CD14-positive monocyte (primary cell): ENCODE results near the gene DGCR2. TPM values are rescaled to one million over a fixed set of nuclear protein-coding genes. Genes with fewer than 3 reads are reported as not detected.

ENCODE experiments used
- DNase-seq, 3 donors: peaks; one replicate each; pipeline ENCODE4 v3.0.0-alpha.2; 2011 to 2022
- H2AFZ ChIP-seq: 2 replicates; pipeline ENCODE4 v1.6.0; 2012; ENCODE audit warnings: mild to moderate bottlenecking, low read depth, low read length, inconsistent platforms; ENCODE audit not compliant: insufficient read depth, poor library complexity, severe bottlenecking
- H3K27ac ChIP-seq, 2 donors: 1 replicate in 1 of 2; 2 replicates in 1 of 2; pipeline ENCODE4 v1.5.1; 2012 to 2013; ENCODE audit warnings: low read length in 2 of 2, control low read depth in 1 of 2, inconsistent platforms in 1 of 2, low read depth in 1 of 2, mild to moderate bottlenecking in 1 of 2
- H3K27me3 ChIP-seq, 2 donors: one replicate each; pipeline versions ENCODE4 v1.6.0 to v1.6.1; 2011 to 2013; ENCODE audit warnings: low read length in 2 of 2; ENCODE audit not compliant: control insufficient read depth in 2 of 2, insufficient read depth in 2 of 2
- H3K36me3 ChIP-seq, 2 donors: replicated peaks in 1 of 2; 1 replicate in 1 of 2; 2 replicates in 1 of 2; pipeline versions ENCODE4 v1.5.1 to v1.6.1; 2012 to 2013; ENCODE audit warnings: low read length in 2 of 2, control low read depth in 1 of 2, inconsistent platforms in 1 of 2, mild to moderate bottlenecking in 1 of 2; ENCODE audit not compliant: insufficient read depth in 2 of 2, control insufficient read depth in 1 of 2
- H3K4me1 ChIP-seq, 2 donors: 1 replicate in 1 of 2; 2 replicates in 1 of 2; pipeline versions ENCODE4 v1.5.1 to v1.6.1; 2012 to 2013; ENCODE audit warnings: low read length in 2 of 2, control low read depth in 1 of 2, inconsistent platforms in 1 of 2, mild to moderate bottlenecking in 1 of 2, moderate library complexity in 1 of 2; ENCODE audit not compliant: insufficient read depth in 2 of 2, control insufficient read depth in 1 of 2
- H3K4me2 ChIP-seq: replicated peaks from 2 replicates; pipeline ENCODE3; 2012; ENCODE audit warnings: low read length, moderate library complexity, mild to moderate bottlenecking; ENCODE audit not compliant: poor library complexity, severe bottlenecking; ENCODE audit errors: extremely low read depth
- H3K4me3 ChIP-seq, 3 experiments: fragments of 200-600 bp in 1 of 3; sonication (generic) in 1 of 3; replicated peaks in 1 of 3; 1 replicate in 2 of 3; 2 replicates in 1 of 3; pipeline ENCODE4 v1.5.1; 2011 to 2013; ENCODE audit warnings: low read length in 3 of 3, mild to moderate bottlenecking in 3 of 3, control low read depth in 2 of 3, low read depth in 2 of 3, inconsistent platforms in 1 of 3, moderate library complexity in 1 of 3
- H3K79me2 ChIP-seq: 2 replicates; pipeline ENCODE4 v1.6.0; 2012; ENCODE audit warnings: mild to moderate bottlenecking, control low read depth, inconsistent platforms, low read length, moderate library complexity; ENCODE audit not compliant: insufficient read depth
- H3K9ac ChIP-seq: 2 replicates; pipeline ENCODE4 v1.6.0; 2017; ENCODE audit warnings: low read length, mild to moderate bottlenecking; ENCODE audit not compliant: insufficient read depth, poor library complexity, severe bottlenecking
- H3K9me3 ChIP-seq, 2 donors: replicated peaks in 1 of 2; 1 replicate in 1 of 2; 2 replicates in 1 of 2; pipeline versions ENCODE4 v1.5.1 to v1.6.1; 2012 to 2013; ENCODE audit warnings: low read length in 2 of 2, control low read depth in 1 of 2; ENCODE audit not compliant: control insufficient read depth in 1 of 2, insufficient read depth in 1 of 2
- H4K20me1 ChIP-seq: 2 replicates; pipeline ENCODE4 v1.6.0; 2012; ENCODE audit warnings: mild to moderate bottlenecking, low read length, control low read depth, moderate library complexity; ENCODE audit not compliant: insufficient read depth
- H3K27ac Mint-ChIP-seq, 7 donors: one replicate each; pipeline ENCODE4 v1.8.0; 2020; ENCODE audit warnings: mild to moderate bottlenecking in 7 of 7, mixed read lengths in 7 of 7, moderate library complexity in 6 of 7, inconsistent platforms in 2 of 7
- H3K27me3 Mint-ChIP-seq, 3 donors: one replicate each; pipeline ENCODE4 v1.8.0; 2021 to 2022; ENCODE audit warnings: low read depth in 3 of 3, mild to moderate bottlenecking in 3 of 3, mixed read lengths in 3 of 3, moderate library complexity in 3 of 3, inconsistent platforms in 1 of 3
- H3K36me3 Mint-ChIP-seq, 2 donors: one replicate each; pipeline ENCODE4 v1.8.0; 2020; ENCODE audit warnings: mixed read lengths in 2 of 2, inconsistent platforms in 1 of 2, mild to moderate bottlenecking in 1 of 2
- H3K4me1 Mint-ChIP-seq: one replicate; pipeline ENCODE4 v1.8.0; 2020; ENCODE audit warnings: mild to moderate bottlenecking, mixed read lengths
- H3K4me3 Mint-ChIP-seq, 2 donors: one replicate each; pipeline ENCODE4 v1.8.0; 2020; ENCODE audit warnings: mild to moderate bottlenecking in 2 of 2, mixed read lengths in 2 of 2, moderate library complexity in 1 of 2
- H3K9me3 Mint-ChIP-seq, 7 donors: one replicate each; pipeline ENCODE4 v1.8.0; 2020 to 2022; ENCODE audit warnings: mixed read lengths in 7 of 7, mild to moderate bottlenecking in 6 of 7, moderate library complexity in 6 of 7, inconsistent platforms in 2 of 7
- CTCF ChIP-seq: fragments of 200-600 bp; IDR thresholded peaks from one replicate; pipeline ENCODE4 v1.8.0; 2022; ENCODE audit warnings: antibody characterized with exemption, mild to moderate bottlenecking
- WGBS: methylation state at CpG from one replicate; pipeline ENCODE4 v1.1.5; 2013; ENCODE audit warnings: missing lambda C conversion rate; ENCODE audit not compliant: insufficient coverage; 5-methylcytosine and 5-hydroxymethylcytosine counted together
- intact Hi-C, 2 donors: fragments of 100-400 bp; cut with micrococcal nuclease; formaldehyde crosslinking; loops; one replicate each; pipeline versions ENCODE4 v1.15.0 to v1.15.1; 2023
- polyA plus RNA-seq, 3 donors: library from polyadenylated mRNA; depleted of rRNA in 1 of 3; unstranded in 2 of 3; stranded (reverse) in 1 of 3; fragments of 300-500 nt in 2 of 3; fragments of >200 nt in 1 of 3; fragmentation: Illumina TruSeq in 2 of 3; gene quantifications; 1 replicate in 2 of 3; 2 replicates in 1 of 3; pipeline ENCODE4 v1.2.3, GENCODE V29; 2012 to 2021

The DGCR2 gene
- polyA plus RNA-seq, 3 donors = 28.9 to 37.0 (median 36.2) TPM

GRCh38 chr22:19111584-19111983 lies 10.6 kb downstream of the DGCR2 start:
- Histone ChIP-seq H3K36me3 (peaks cover 5 to 22% of the 10 kb centered on the region in 2 donors), H4K20me1 (peaks cover 50% of the 10 kb centered on the region), H3K27ac (peak overlapping the region; percentile 76 to 90), H3K9ac (no peak overlapping the region), H3K4me3 (peak overlapping the region in 1 of 3 experiments; percentile 69), H3K4me1 (peaks cover 79 to 82% of the 10 kb centered on the region in 2 donors), H3K4me2 (peak overlapping the region; percentile 77), H3K27me3 (no peaks in the 10 kb centered on the region), H3K9me3 (no peaks in the 10 kb centered on the region), H3K79me2 (peaks cover 95% of the 10 kb centered on the region), H2AFZ (no peak overlapping the region)
- peaks cover 22 to 30% of the 10 kb centered on the region in 2 donors for H3K36me3 Mint-ChIP-seq
- H3K4me3 Mint-ChIP-seq = peak overlapping the region in 1 of 2 donors; percentile 7
- peaks cover 0 to 4% (median 3%) of the 10 kb centered on the region in 3 donors for H3K27me3 Mint-ChIP-seq
- no peak for DNase-seq
- TF ChIP-seq CTCF = no peak
- H3K4me1 Mint-ChIP-seq = peaks cover 87% of the 10 kb centered on the region
- peak overlapping the region; percentile 93 to 98 (median 96) for H3K27ac Mint-ChIP-seq
- intact Hi-C loops = no loop called here
- H3K9me3 Mint-ChIP-seq = no peaks in the 10 kb centered on the region
- no CpG with 5 or more reads among the region's 3 CpGs for WGBS

GRCh38 chr22:19111140-19111539 lies 11.1 kb downstream of the DGCR2 start:
- Mint-ChIP-seq H3K9me3 (no peaks in the 10 kb centered on the region), H3K27me3 (peaks cover 0 to 4% (median 3%) of the 10 kb centered on the region in 3 donors), H3K36me3 (peaks cover 19 to 29% of the 10 kb centered on the region in 2 donors), H3K27ac (peak overlapping the region; percentile 93 to 98 (median 96)), H3K4me1 (peaks cover 87% of the 10 kb centered on the region), H3K4me3 (peak overlapping the region; percentile 7 to 42)
- Histone ChIP-seq H3K79me2 (peaks cover 95% of the 10 kb centered on the region), H3K9ac (no peak overlapping the region), H3K4me3 (peak overlapping the region in 1 of 3 experiments; percentile 69), H4K20me1 (peaks cover 50% of the 10 kb centered on the region), H3K4me2 (peak overlapping the region; percentile 77), H3K36me3 (peaks cover 5 to 18% of the 10 kb centered on the region in 2 donors), H3K27me3 (no peaks in the 10 kb centered on the region), H2AFZ (no peak overlapping the region), H3K9me3 (no peaks in the 10 kb centered on the region), H3K27ac (peak overlapping the region; percentile 76 to 90), H3K4me1 (peaks cover 76 to 83% of the 10 kb centered on the region in 2 donors)
- peak in 1 of 3 donors; percentile 5 for DNase-seq
- intact Hi-C loops = no loop called here
- 80% methylated on average over 3 of the region's 3 CpGs for WGBS
- no peak for TF ChIP-seq CTCF
